ENCODE measurements around the gene INHBE. TPM values are rescaled to one million over a fixed set of nuclear protein-coding genes. Genes with fewer than 3 reads are reported as not detected.

The INHBE gene
- total RNA-seq, 1 experiment from 2014 or later, result 0.59 TPM

GRCh38 chr12:57469296-57470164 is 14.4 kb downstream of the INHBE start:
- ChIA-PET CTCF (no interaction called here), POLR2A (no interaction called here)
- no peak for TF ChIP-seq TCF7L2 (IDR thresholded peaks at IDR 0.05; ENCODE audit: low read depth, low read length)
- TF ChIP-seq CTCF (IDR thresholded peaks at IDR 0.05), result no peak
- TF ChIP-seq, protein P1, sequence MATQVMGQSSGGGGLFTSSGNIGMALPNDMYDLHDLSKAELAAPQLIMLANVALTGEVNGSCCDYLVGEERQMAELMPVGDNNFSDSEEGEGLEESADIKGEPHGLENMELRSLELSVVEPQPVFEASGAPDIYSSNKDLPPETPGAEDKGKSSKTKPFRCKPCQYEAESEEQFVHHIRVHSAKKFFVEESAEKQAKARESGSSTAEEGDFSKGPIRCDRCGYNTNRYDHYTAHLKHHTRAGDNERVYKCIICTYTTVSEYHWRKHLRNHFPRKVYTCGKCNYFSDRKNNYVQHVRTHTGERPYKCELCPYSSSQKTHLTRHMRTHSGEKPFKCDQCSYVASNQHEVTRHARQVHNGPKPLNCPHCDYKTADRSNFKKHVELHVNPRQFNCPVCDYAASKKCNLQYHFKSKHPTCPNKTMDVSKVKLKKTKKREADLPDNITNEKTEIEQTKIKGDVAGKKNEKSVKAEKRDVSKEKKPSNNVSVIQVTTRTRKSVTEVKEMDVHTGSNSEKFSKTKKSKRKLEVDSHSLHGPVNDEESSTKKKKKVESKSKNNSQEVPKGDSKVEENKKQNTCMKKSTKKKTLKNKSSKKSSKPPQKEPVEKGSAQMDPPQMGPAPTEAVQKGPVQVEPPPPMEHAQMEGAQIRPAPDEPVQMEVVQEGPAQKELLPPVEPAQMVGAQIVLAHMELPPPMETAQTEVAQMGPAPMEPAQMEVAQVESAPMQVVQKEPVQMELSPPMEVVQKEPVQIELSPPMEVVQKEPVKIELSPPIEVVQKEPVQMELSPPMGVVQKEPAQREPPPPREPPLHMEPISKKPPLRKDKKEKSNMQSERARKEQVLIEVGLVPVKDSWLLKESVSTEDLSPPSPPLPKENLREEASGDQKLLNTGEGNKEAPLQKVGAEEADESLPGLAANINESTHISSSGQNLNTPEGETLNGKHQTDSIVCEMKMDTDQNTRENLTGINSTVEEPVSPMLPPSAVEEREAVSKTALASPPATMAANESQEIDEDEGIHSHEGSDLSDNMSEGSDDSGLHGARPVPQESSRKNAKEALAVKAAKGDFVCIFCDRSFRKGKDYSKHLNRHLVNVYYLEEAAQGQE (IDR thresholded peaks at IDR 0.05; ENCODE audit: insufficient read depth in 1 of 2, low read depth in 2 of 2, low read length in 1 of 2), result no peak
- TF ChIP-seq SIN3A (IDR thresholded peaks at IDR 0.05; ENCODE audit: borderline replicate concordance, insufficient read depth, low read depth, low read length), result no peak
- TF ChIP-seq POLR2AphosphoS5 (IDR thresholded peaks at IDR 0.05; ENCODE audit: low read depth, low read length), result no peak
- no peak overlapping the region for H3K27ac ChIP-seq (ENCODE audit: low read length)
- H3K27me3 ChIP-seq (ENCODE audit: control insufficient read depth, insufficient read depth, low read length), result 0 out of 2 replicates have a peak, but pooled peaks cover 2% of the 10 kb centered on the region
- intact Hi-C loops (cut with micrococcal nuclease; ENCODE audit: unreplicated experiment), result no loop called here
- no peaks in the 10 kb centered on the region for H3K4me1 ChIP-seq (ENCODE audit: control insufficient read depth, insufficient read depth, low read length)
- DNase-seq (ENCODE audit: low read depth, low spot score) (no peak), ATAC-seq (no peak)
- in situ Hi-C loops (cut with HindIII; ENCODE audit: low pct_unique_long_range_greater_than_20kb, low sequenced_read_pairs), result no loop called here
- no peaks in the 10 kb centered on the region for H3K36me3 ChIP-seq (ENCODE audit: control insufficient read depth, insufficient read depth, low read length)
- H3K4me3 ChIP-seq (ENCODE audit: low read depth in 2 of 2, low read length in 2 of 2), result no peak overlapping the region
- no TSS peak for BruUV-seq (replicated peaks)
- no peaks in the 10 kb centered on the region for H3K9me3 ChIP-seq (ENCODE audit: control insufficient read depth, insufficient read depth, low read depth, low read length)

DNA sequence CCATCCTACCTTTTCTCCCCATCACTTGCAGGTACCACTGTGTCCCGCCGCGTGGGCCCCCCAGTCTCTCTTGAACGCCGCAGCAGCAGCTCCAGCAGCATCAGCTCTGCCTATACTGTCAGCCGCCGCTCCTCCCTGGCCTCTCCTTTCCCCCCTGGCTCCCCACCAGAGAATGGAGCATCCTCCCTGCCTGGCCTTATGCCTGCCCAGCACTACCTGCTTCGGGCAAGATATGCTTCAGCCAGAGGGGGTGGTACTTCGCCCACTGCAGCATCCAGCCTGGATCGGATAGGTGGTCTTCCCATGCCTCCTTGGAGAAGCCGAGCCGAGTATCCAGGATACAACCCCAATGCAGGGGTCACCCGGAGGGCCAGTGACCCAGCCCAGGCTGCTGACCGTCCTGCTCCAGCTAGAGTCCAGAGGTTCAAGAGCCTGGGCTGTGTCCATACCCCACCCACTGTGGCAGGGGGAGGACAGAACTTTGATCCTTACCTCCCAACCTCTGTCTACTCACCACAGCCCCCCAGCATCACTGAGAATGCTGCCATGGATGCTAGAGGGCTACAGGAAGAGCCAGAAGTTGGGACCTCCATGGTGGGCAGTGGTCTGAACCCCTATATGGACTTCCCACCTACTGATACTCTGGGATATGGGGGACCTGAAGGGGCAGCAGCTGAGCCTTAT is 15.3 kb downstream of the INHBE start:
- in situ Hi-C loops (cut with HindIII; ENCODE audit: low pct_unique_long_range_greater_than_20kb, low sequenced_read_pairs), result no loop called here
- DNase-seq (ENCODE audit: low read depth, low spot score), result no peak
- ChIA-PET CTCF (no interaction called here), POLR2A (no interaction called here)
- Histone ChIP-seq H3K4me1 (ENCODE audit: control insufficient read depth, insufficient read depth, low read length) (no peaks in the 10 kb centered on the region), H3K36me3 (ENCODE audit: control insufficient read depth, insufficient read depth, low read length) (no peaks in the 10 kb centered on the region), H3K4me3 (ENCODE audit: low read depth in 2 of 2, low read length in 2 of 2) (no peak overlapping the region), H3K9me3 (ENCODE audit: control insufficient read depth, insufficient read depth, low read depth, low read length) (no peaks in the 10 kb centered on the region), H3K27ac (ENCODE audit: low read length) (no peak overlapping the region), H3K27me3 (ENCODE audit: control insufficient read depth, insufficient read depth, low read length) (0 out of 2 replicates have a peak, but pooled peaks cover 2% of the 10 kb centered on the region)
- TF ChIP-seq SIN3A (IDR thresholded peaks at IDR 0.05; ENCODE audit: borderline replicate concordance, insufficient read depth, low read depth, low read length), result no peak
- TF ChIP-seq TCF7L2 (IDR thresholded peaks at IDR 0.05; ENCODE audit: low read depth, low read length), result no peak
- TF ChIP-seq, protein P1 (IDR thresholded peaks at IDR 0.05; ENCODE audit: insufficient read depth in 1 of 2, low read depth in 2 of 2, low read length in 1 of 2), result no peak
- TF ChIP-seq POLR2AphosphoS5 (IDR thresholded peaks at IDR 0.05; ENCODE audit: low read depth, low read length), result no peak
- no peak for TF ChIP-seq CTCF (IDR thresholded peaks at IDR 0.05)
- intact Hi-C loops (cut with micrococcal nuclease; ENCODE audit: unreplicated experiment), result no loop called here
- no TSS peak for BruUV-seq (replicated peaks)
- ATAC-seq, result no peak

Data from Panc1 (cell line).